ENCODE data around the gene SNRNP25.
A peak's percentile ranks its signal among the peaks of the same experiment; 100 is the strongest.

The SNRNP25 gene

DNA sequence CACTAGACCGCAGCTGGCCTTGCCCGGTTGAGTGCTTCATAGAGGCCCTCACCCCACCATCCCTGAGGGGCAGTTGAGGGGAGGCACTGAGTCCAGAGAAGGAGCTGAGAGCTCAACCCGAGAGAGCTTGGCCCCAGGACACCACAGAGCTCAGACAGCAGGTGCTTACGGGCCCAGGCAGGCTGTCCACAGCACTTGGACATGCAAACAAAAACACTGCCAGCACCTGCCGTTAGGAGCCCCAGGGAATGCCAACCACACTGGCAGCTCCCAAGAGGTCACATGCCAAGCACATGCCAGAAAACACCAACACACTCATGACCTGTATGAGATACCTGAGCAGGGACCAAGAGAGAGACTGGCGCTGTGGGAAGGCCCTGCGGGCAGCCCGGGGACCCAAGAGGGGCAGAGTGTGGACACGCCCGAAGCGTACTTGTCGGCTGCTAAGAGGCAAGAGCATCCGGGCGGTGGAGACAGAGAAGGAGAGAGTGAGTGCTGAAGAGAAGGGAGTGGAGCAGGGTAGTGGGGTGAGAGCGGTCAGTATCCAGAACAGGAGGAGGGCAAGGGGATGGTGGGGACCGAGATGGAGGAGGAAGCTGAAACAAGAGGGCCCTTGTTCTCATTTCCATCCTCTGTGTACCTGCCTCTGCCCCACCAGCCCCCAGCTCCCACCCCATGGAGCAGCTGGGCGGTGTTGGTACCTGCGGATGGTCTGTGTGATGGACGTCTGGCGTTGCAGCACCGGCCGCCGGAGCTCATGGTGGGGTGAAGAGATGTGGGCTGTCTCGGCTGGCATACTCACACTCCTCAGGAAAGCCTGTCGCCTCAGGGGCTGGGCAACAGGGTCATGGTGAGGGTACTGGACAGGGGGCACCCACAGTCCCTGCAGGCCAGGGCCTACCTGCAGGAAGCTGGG, 10.6 kb downstream of the SNRNP25 start:
- peak; percentile 62 for DNase-seq

DNA sequence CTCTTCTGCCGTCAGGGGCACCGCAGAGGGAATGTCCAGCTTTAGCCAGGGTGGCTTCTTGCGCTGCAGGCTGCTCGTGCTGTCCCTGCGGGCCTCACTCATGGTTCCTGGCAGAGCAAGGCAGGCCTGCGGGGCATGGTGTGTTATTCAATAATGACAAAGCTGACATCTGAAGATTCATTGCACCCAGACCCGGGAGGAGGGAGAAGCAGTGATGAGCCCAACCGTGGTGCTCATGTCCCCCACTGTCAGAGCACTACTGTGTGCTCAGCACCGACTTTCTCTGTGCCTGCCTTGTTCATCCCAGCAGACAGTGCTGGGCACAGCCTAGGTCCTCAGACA, 11.3 kb downstream of the SNRNP25 start:
- no peak for DNase-seq

DNA sequence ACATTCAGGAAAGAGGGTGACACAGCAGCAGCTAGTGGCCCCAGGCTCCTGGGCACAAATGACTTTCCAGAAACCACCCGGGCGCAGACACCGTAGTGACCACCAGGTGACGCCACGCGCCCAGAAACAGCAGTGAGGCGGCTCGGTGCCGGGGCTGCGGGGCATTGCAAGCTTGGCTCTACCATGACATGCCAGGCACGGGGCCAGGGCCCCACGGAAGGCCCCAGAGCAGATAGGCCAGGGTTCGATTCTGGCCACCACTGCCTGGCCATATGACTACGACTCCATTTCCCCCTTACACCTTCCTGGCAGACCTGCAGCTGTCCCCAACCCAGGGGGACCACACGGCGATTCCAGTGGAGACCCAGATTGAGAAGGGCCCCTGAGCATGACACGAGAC, 12.1 kb downstream of the SNRNP25 start:
- peak; percentile 71 for DNase-seq

DNA sequence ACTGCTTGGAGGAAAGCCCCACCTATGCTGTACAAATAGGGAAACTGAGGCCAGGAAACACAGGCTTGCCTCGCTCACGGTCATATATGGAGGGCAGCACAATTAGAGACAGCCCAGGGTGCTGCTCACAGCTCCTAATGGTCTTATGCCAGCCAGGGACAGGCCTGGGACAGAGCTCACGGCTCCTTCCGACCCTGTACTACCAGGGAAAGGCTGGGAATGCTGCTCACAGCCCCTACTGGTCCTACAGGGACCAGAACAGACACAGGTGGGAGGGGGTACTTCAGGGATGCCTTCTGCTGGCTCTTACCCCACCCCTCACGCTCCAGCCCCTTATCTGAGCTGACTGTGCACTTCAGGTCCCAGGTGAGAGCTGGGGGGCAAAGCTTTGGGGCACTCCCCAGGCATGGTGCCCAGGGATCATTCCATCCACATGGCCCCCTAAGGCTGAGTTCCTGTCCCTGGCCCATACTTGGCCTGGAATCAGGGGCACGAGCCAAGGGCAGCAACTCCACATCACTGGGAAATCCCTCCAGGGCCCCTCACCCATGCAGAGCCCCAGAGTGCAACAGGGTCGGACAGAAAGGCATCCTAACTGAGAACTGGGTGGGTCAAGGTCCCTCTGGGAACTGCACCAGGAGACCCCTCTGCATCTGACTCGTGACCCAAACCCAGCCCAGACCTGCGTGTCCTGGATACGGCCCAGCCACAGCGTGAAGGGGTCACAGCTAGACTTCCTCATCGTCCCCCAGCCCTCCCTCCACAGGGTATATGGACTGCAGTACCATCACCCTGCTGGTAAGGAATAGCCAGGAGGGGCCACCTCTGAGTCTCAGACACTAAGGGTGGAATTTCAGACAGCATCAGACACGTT, 12.9 kb downstream of the SNRNP25 start:
- no peak for DNase-seq

DNA sequence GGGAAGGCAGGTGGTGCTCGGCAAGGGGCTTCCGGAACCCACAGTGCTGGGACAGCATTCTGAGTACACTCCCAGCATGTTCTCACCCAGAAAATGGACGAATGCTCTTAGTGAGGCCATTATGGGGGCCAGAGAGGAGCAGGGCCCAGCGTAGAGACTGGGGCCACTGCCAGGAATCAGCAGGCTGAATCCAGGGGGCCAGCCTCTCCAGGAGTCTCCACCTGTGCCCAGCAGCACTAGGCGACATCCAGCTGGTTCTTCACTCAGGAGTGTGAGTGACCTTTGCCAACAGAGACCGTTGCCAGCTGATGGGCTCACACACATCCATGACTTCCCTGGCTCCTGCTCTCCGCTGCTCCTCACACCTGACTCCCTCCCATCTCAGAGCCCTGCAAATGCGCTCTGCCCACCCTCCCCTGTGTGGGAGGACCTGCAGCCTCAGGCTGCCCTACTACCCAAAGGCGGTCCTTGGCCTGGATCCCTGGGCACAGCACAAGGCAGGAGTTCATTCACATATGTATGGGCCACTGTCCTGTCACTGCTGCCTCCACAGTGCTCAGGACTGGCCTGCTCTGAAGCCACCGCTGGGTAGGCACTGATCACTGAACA, 13.7 kb downstream of the SNRNP25 start:
- DNase-seq = peak; percentile 74

DNA sequence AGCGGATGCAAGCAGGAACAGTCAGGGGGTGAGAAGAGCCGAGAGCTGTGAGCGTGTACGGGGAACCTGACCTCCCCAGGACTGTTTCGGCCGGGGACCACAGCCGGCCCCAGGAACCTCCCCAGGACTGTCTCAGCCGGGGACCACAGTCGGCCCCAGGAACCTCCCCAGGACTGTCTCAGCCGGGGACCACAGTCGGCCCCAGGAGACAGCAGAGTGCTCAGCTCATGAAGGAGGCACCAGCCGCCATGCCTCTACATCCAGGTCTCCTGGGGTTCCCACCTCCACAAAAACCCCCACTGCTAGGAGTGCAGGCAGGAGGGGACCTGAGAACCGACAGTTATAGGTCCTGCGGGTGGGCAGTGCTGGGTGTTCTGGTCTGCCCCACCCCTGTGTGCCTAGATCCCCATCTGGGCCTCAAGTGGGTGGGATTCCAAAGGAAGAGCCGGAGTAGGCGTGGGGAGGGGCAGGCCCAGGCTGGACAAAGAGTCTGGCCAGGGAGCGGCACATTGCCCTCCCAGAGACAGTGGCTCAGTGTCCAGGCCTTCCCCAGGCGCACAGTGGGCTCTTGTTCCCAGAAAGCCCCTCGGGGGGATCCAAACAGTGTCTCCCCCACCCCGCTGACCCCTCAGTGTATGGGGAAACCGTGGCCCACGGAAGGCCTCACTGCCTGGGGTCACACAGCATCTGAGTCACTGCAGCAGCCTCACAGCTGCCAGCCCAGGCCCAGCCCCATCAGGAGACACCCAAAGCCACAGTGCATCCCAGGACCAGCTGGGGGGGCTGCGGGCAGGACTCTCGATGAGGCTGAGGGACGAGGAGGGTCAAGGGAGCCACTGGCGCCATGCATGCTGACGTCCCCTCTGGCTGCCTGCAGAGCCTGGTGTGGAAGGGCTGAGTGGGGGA, 14.5 kb downstream of the SNRNP25 start:
- no peak for DNase-seq

DNA sequence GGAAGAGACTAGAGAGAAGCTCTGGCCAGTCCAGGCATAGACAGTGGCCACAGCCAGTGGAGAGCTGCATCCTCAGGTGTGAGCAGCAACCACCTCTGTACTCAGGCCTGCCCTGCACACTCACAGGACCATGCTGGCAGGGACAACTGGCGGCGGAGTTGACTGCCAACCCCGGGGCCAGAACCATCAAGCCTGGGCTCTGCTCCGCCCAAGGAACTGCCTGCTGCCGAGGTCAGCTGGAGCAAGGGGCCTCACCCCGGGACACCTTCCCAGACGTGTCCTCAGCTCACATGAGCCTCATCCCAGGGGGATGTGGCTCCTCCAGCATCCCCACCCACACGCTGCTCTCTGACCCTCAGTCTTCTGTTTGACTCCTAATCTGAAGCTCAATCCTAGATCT, 15.6 kb downstream of the SNRNP25 start:
- no peak for DNase-seq

DNA sequence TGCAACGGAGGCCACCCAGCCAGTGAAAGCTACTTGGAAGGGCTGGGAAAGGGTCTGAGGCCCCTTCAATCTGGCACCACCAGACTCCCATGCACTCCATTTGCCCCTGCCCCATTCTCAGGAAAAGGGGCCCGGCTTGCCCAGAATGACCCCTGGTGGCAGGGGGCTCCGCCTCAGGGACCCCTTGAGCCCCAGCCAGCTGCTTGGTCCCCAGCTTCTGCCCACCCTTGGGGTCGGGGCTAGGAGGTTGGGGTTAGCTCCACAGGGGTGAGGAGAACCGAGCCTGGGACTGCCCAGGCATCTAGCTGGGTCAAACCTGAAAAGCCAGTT, 17.5 kb downstream of the SNRNP25 start:
- DNase-seq = no peak

DNA sequence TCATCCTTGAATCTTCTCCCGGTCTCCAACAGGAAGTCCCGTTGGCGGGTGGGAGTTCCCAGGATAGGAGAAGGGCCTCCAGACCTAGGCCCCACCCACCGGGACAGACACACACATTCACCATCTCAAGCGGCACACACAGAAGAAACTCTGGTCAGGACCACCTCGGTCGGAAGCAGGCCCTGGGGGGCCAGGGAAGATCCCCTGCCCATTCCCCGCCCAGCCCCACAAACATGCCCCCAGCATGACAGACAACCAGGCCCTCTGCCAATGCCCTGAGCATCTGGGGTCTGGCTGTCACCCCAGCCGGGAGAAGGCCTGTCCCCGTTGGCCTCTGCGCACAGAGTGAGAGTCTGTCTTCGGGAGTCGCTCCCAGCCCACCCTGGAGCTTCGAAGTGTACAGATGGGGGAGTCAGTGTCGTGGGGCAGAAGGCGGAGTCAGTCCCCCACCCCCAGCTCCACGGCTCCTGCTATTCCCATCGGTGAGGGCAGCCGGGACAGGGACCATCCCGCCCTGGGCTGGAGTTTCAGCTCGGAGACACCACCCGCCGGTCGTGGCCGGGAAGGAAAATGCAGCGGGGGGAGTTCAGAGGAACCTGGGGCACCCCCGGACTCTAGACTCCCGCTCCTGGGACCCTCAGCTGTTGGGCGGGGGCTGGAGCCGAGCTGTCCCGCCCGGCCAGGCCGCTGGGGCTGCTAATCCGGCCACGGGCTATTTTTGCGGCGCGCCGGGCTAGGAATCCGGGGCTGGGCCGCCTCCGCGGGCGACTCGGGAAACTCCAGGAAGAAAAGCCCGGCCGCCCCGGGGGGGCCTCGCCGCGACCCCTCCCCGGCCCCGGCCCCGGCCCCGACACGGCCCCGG, 18.1 kb downstream of the SNRNP25 start:
- DNase-seq = no peak

DNA sequence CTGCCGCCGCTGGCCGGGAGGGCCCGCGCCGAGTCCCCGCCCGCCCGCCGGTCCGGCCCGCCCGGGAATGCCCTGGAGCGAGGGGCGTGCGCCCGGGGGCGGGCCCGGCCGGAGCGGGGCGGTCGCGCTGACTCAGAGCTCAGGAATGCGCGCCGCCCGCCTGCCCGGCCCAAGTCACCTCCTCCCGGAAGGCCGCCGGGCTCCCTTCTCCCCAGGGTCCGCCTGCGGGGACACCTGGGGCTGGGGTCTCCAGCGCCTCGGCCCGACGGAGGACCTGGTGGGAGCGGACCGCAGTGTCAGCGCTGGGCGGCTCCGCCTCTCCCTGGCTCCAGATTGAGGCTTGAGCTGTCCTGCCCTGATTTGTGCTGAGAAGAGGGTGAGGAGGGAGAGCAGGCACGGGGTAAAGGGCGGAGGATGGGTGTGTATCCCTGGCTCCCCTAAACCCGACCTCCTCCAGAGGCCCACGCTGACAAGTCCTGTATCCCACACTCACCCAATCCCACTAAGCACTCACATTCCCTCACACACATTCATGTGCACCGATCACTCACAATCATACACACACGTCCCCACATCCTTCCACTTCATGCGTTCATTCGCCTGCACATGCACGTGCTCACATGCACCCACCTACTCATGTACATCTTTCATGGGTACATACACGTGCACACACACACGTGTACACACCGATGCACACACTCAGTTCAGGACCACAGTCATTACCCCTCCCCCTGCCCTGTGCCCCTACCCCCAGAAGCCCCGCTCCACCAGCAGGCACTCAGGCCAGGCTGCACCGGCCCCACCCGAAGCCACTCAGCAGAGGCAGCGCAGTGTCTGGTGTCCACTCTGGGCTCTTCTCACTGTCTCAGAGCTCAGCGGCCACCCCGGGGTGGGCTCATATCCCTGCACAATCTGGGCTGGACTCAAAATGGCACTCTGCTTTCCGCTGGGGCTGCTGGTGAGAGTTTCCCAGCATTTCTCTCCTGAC, 19.2 kb downstream of the SNRNP25 start, which contains the start of gene RHBDF1:
Gene RHBDF1, minus strand, starts transcription at position 71 of the 988 bp plus-strand sequence. CDS start 7,616 bp downstream, outside the sequence.
- no peak for DNase-seq

DNA sequence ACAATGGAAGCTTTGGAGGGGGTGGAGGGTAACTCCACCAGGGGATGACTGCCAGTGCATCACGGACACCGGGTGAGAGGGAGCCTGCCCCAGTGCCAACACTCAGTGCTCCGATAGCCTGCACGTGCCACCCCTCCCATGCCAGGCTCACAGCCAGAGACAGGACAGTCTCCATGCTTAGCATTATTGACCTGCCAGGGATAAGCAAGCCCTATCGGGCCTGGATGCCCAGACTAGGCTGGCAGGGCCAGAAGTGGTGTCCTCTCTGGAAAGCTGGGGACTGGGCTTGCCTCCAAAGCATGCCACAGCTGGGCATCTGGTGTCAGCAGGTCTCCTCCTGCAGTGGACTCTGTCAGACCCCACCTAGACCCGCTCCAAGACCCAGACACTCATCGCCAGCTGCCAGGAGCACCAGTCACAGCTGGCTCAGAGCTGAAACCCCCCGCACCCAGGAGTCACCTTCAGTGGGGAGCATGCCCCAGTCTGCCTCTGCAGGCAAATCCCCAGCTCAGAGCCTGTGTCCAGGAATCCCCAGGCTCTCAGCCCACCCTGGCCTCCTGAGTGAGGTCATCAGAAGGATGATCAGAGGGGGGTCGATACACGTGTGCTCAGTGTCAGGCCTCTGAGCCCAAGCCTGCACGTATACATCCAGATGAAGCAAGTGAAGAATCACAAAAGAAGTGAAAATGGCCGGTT, 20.6 kb downstream of the SNRNP25 start:
- DNase-seq = no peak

DNA sequence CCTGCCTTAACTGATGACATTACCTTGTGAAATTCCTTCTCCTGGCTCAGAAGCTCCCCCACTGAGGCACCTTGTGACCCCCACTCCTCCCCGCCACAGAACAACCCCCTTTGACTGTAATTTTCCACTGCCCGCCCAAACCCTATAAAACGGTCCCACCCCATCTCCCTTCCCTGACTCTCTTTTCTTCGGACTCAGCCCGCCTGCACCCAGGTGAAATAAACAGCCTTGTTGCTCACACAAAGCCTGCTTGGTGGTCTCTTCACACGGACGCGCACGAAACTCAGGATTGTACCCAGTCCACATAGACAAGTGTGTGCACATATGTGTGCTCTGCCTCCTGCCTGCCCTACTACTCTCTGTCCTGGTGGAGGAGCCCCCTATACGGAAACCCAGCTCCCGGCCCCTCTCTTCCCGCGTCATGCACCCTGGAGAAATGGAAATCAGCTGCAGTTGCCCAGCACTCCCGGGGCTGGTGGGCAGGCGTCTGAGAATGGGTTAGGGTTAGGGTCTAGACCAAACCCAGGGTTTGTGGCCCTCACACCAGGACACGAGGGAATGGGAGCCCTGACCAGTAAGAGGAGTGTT, 21.2 kb downstream of the SNRNP25 start:
- DNase-seq = no peak

DNA sequence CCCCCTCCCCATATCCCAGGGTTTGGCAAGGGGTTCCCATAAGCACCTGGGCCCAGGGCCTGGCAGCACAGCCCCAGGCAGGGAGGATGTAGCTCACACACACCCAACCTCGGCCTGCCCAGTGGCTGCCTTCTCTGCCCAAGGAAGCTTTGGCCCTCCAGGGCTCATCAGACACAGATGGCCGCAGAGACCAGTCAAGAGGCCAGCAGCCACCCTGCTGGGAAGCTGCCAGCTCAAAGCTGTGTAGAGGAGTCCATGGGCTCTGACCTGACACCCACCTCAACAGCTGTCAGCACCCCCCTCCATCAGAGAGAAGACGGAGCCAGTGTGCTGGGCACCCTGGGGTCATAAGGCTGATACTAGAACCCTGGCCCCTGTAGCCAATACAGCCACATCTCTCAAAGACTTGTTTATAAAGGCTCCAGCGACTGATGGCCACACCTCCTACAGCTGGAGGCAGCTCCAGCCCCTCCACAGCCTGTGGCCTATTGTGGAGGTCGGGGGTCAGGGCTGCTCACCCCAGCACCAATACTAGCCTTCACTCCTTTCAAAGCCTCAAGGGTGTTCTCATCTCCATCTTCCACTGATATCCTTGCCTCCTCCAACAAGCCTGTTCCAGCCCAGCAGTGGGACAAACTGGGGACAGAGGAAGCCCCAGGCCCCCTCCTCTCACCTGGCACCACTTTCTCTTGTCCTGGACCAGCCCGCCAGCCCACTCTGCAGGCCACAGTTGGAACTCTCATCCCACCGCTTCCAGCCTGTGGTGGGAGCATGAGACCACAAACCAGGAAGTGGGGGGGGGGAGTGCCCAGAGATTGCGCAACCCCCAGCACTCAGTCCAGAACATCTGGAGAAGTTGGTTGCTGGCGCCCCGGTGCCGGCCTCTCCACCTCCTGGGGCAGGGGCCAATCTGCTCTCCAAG, 22.2 kb downstream of the SNRNP25 start:
- DNase-seq = no peak

DNA sequence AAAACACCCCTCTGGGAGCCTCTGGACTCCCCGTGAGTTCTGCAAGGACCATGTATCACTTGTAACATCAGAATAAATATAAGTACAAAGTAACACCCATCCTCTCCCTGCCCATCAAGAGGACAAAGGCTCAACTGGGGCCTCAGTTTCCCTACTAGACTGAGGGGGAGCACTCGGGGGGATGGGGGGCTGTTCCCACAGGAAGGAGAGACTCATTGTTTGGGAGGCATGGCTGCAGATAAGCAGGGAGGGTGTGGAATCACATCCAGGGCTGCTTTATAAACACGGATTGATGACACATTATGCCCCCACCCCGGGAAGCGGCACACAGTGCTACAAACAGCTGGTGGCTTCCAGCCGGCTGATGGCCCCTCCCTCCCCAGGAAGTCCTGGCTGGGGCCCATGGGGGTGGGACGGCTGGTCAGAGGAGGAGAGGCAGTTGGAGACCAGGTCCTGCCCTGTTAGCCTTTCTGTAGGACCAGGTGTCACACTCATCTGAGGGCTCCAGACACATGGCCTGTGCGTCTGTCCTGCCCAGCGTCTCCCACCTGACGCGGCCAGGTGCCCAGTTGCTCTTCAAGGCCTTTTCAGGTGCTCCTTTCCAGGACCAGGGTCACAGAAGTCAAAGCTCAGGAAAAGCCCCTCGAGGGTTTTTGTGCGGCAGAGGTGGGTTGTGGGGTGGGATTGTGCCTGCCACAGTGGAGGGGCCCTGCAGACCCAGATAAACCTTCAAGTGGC, 23.1 kb downstream of the SNRNP25 start:
- peak; percentile 32 for DNase-seq

DNA sequence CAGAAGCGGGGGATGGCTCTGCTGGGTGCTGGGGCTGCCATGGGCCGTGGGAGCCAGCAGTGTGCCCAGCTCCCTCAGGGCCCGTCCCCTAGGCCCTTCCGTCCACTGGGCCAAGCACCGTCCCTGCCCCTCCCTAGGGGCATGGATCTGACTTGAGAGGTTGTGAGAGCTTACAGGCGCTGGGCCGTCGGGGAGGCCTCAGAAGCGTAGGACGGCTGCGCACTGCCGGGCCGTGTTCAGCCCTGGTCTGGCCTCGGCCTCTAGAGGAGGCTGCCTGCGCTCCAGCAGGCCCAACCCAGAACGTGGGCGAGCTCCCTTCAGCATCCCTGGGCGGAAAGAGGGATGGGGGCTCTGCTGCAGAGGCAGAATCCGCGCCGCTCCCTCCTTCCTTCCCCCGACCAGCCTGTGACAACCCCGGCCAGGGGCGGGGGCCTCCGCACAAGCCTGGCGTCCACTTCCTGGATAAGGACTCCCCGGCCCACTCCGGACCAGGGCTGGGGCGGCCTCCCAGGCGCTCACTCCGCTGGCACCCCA, 23.7 kb downstream of the SNRNP25 start:
- DNase-seq = peak; percentile 40

DNA sequence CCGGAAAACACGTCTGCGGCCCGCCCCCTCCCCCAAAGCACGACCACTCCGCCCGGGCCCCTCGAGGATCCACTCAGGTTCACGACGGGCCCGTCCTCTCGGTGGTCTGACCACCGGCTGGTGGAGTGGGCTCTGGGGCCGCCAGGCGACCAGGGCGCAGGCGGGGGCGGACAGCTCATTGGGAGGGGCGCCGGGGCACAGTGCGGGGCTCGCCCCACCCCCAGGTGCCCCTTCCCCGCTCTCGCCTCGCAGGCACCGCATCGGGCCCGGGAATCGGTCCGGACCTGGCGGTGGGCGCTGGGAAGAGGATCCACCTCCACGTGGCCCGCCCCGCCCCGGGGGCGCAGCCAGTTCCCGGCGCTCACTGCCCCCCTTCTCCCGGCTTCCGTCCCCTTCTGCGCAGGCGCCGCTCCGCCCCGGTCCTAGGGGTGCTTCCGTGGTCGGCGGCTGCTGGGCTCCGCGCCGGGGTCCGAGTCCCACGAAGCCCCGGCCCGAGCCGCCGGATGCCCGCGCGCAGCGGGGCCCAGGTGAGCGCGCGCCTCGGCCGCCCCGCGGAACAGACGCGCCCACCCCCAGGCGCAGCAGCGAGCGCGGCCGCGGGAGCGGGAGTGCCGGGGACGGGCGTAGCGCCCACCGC, 24.3 kb downstream of the SNRNP25 start, which contains the start of gene MPG:
Gene MPG, plus strand, starts transcription at position 419 of the 637 bp plus-strand sequence. Its CDS starts 85 bp downstream, at position 504.
- DNase-seq = peak; percentile 78
